ENCODE data around the gene PXDN. TPM values are rescaled to one million over a fixed set of nuclear protein-coding genes. Genes with fewer than 3 reads are reported as not detected.

PXDN gene
- total and polyA plus RNA-seq, 8 donors = 2.0 to 21.1 (median 4.2) TPM

GRCh38 chr2:1674276-1674675 is 70.0 kb downstream of the PXDN start:
- WGBS, 2 donors = 85 to 86% methylated on average over 9 of the region's 9 CpGs
- Histone ChIP-seq H3K36me3 (no peaks in the 10 kb centered on the region), H3K27me3 (no peaks in the 10 kb centered on the region), H3K4me1 (no peaks in the 10 kb centered on the region), H3K9me3 (no peaks in the 10 kb centered on the region), H3K4me3 (no peak overlapping the region), H3K27ac (no peak overlapping the region)
- intact Hi-C loops (cut with DNase I) = no loop called here
- DNase-seq (no peak), FAIRE-seq (no peak), ATAC-seq (no peak)
- TF ChIP-seq CTCF (IDR thresholded peaks at IDR 0.05) = no peak

GRCh38 chr2:1673160-1673944 is 71.0 kb downstream of the PXDN start:
- WGBS, 2 donors = 94 to 95% methylated on average over 18 of the region's 18 CpGs
- H3K36me3 ChIP-seq = no peaks in the 10 kb centered on the region
- DNase-seq (no peak), FAIRE-seq (no peak), ATAC-seq (no peak)
- no peak for TF ChIP-seq CTCF (IDR thresholded peaks at IDR 0.05)
- intact Hi-C loops (cut with DNase I) = no loop called here
- H3K27me3 ChIP-seq = no peaks in the 10 kb centered on the region
- no peak overlapping the region for H3K27ac ChIP-seq
- no peak overlapping the region for H3K4me3 ChIP-seq
- H3K9me3 ChIP-seq = no peaks in the 10 kb centered on the region
- H3K4me1 ChIP-seq = no peaks in the 10 kb centered on the region

- H3K27ac ChIP-seq = no peak overlapping the region
- intact Hi-C loops (cut with DNase I) = no loop called here
- TF ChIP-seq CTCF (IDR thresholded peaks at IDR 0.05) = no peak
- WGBS, 2 donors = 86 to 94% methylated on average over 5 of the region's 5 CpGs
- no peaks in the 10 kb centered on the region for H3K4me1 ChIP-seq
- DNase-seq (no peak), FAIRE-seq (no peak), ATAC-seq (no peak)
- H3K36me3 ChIP-seq = no peaks in the 10 kb centered on the region
- H3K4me3 ChIP-seq = no peak overlapping the region
- H3K9me3 ChIP-seq = no peaks in the 10 kb centered on the region
- no peaks in the 10 kb centered on the region for H3K27me3 ChIP-seq
Observed at GRCh38 chr2:1672738-1673137, 71.6 kb downstream of the PXDN start.

GRCh38 chr2:1671916-1672315 is 72.4 kb downstream of the PXDN start:
- ATAC-seq = no peak
- no peaks in the 10 kb centered on the region for H3K27me3 ChIP-seq
- no peak for DNase-seq

More at GRCh38 chr2:1671916-1672315, 72.4 kb downstream of the PXDN start:
- no peak for FAIRE-seq
- Histone ChIP-seq H3K27ac (no peak overlapping the region), H3K4me3 (no peak overlapping the region), H3K36me3 (no peaks in the 10 kb centered on the region), H3K4me1 (no peaks in the 10 kb centered on the region), H3K9me3 (no peaks in the 10 kb centered on the region)
- intact Hi-C loops (cut with DNase I) = no loop called here
- WGBS, 2 donors = 90 to 92% methylated on average over 3 of the region's 3 CpGs
- TF ChIP-seq CTCF (IDR thresholded peaks at IDR 0.05) = no peak
